Stomach (tissue), 4 donors: Measurements from ENCODE around the gene ATOH7.

ENCODE experiments used
- EP300 ChIP-seq: sonication (generic); formaldehyde crosslinking; IDR thresholded peaks from one replicate; pipeline ENCODE4 v1.6.1; 2017; ENCODE audit warnings: antibody characterized with exemption
- POLR2AphosphoS5 ChIP-seq, 3 donors: sonication (generic); formaldehyde crosslinking; IDR thresholded peaks; one replicate each; pipeline ENCODE4 v1.6.1; 2016; ENCODE audit warnings: antibody characterized with exemption in 3 of 3

- TF ChIP-seq EP300: no peak
- TF ChIP-seq POLR2AphosphoS5 (IDR thresholded peaks at IDR 0.05): no peak
These were observed 652 bp downstream of the ATOH7 start for GRCh38 chr10:68231106-68231816.
